ENCODE data around the gene HOXB9.

Gene HOXB9

GRCh38 chr17:48601539-48602425 lies 24.4 kb downstream of the HOXB9 start:
- Histone ChIP-seq H3K36me3 (ENCODE audit: control insufficient read depth, insufficient read depth, low read length) (no peaks in the 10 kb centered on the region), H3K4me1 (ENCODE audit: control insufficient read depth, insufficient read depth, low read length) (no peaks in the 10 kb centered on the region), H3K27me3 (ENCODE audit: control insufficient read depth, insufficient read depth, low read length) (peaks cover 100% of the 10 kb centered on the region), H3K9me3 (ENCODE audit: control insufficient read depth, insufficient read depth, low read length) (no peaks in the 10 kb centered on the region), H3K9ac (ENCODE audit: low read depth, low read length) (no peak overlapping the region), H3K4me3 (ENCODE audit: low read depth, low read length) (peak overlapping the region; percentile 26)

GRCh38 chr17:48601207-48601538 lies 25.0 kb downstream of the HOXB9 start:
- H3K9ac ChIP-seq (ENCODE audit: low read depth, low read length): no peak overlapping the region

GRCh38 chr17:48600244-48601098 lies 25.7 kb downstream of the HOXB9 start:
- H3K4me3 ChIP-seq (ENCODE audit: low read depth, low read length): peak overlapping the region; percentile 20
- H3K36me3 ChIP-seq (ENCODE audit: control insufficient read depth, insufficient read depth, low read length): no peaks in the 10 kb centered on the region
- H3K9ac ChIP-seq (ENCODE audit: low read depth, low read length): no peak overlapping the region
- peaks cover 100% of the 10 kb centered on the region for H3K27me3 ChIP-seq (ENCODE audit: control insufficient read depth, insufficient read depth, low read length)
- H3K9me3 ChIP-seq (ENCODE audit: control insufficient read depth, insufficient read depth, low read length): no peaks in the 10 kb centered on the region
- no peaks in the 10 kb centered on the region for H3K4me1 ChIP-seq (ENCODE audit: control insufficient read depth, insufficient read depth, low read length)

More at GRCh38 chr17:48601207-48601538, 25.0 kb downstream of the HOXB9 start:
- no peaks in the 10 kb centered on the region for H3K9me3 ChIP-seq (ENCODE audit: control insufficient read depth, insufficient read depth, low read length)
- H3K27me3 ChIP-seq (ENCODE audit: control insufficient read depth, insufficient read depth, low read length): peaks cover 100% of the 10 kb centered on the region
- H3K4me3 ChIP-seq (ENCODE audit: low read depth, low read length): no peak overlapping the region
- H3K4me1 ChIP-seq (ENCODE audit: control insufficient read depth, insufficient read depth, low read length): no peaks in the 10 kb centered on the region
- H3K36me3 ChIP-seq (ENCODE audit: control insufficient read depth, insufficient read depth, low read length): no peaks in the 10 kb centered on the region

GRCh38 chr17:48599354-48599753 lies 26.8 kb downstream of the HOXB9 start:
- peaks cover 100% of the 10 kb centered on the region for H3K27me3 ChIP-seq (ENCODE audit: control insufficient read depth, insufficient read depth, low read length)
- H3K9me3 ChIP-seq (ENCODE audit: control insufficient read depth, insufficient read depth, low read length): no peaks in the 10 kb centered on the region
- H3K4me3 ChIP-seq (ENCODE audit: low read depth, low read length): peak overlapping the region; percentile 20
- no peaks in the 10 kb centered on the region for H3K36me3 ChIP-seq (ENCODE audit: control insufficient read depth, insufficient read depth, low read length)
- peaks cover 4% of the 10 kb centered on the region for H3K4me1 ChIP-seq (ENCODE audit: control insufficient read depth, insufficient read depth, low read length)
- H3K9ac ChIP-seq (ENCODE audit: low read depth, low read length): no peak overlapping the region

- Histone ChIP-seq H3K9ac (ENCODE audit: low read depth, low read length) (no peak overlapping the region), H3K36me3 (ENCODE audit: control insufficient read depth, insufficient read depth, low read length) (no peaks in the 10 kb centered on the region), H3K9me3 (ENCODE audit: control insufficient read depth, insufficient read depth, low read length) (no peaks in the 10 kb centered on the region), H3K4me3 (ENCODE audit: low read depth, low read length) (peak overlapping the region; percentile 20), H3K4me1 (ENCODE audit: control insufficient read depth, insufficient read depth, low read length) (peaks cover 5% of the 10 kb centered on the region), H3K27me3 (ENCODE audit: control insufficient read depth, insufficient read depth, low read length) (peaks cover 100% of the 10 kb centered on the region)
Observed at GRCh38 chr17:48598736-48599135, 27.4 kb downstream of the HOXB9 start.

GRCh38 chr17:48597778-48598631 lies 28.2 kb downstream of the HOXB9 start:
- no peaks in the 10 kb centered on the region for H3K9me3 ChIP-seq (ENCODE audit: control insufficient read depth, insufficient read depth, low read length)
- H3K36me3 ChIP-seq (ENCODE audit: control insufficient read depth, insufficient read depth, low read length): no peaks in the 10 kb centered on the region
- H3K27me3 ChIP-seq (ENCODE audit: control insufficient read depth, insufficient read depth, low read length): peaks cover 100% of the 10 kb centered on the region
- H3K4me1 ChIP-seq (ENCODE audit: control insufficient read depth, insufficient read depth, low read length): peaks cover 5% of the 10 kb centered on the region
- H3K9ac ChIP-seq (ENCODE audit: low read depth, low read length): no peak overlapping the region
- H3K4me3 ChIP-seq (ENCODE audit: low read depth, low read length): peak overlapping the region; percentile 20

- peaks cover 100% of the 10 kb centered on the region for H3K27me3 ChIP-seq (ENCODE audit: control insufficient read depth, insufficient read depth, low read length)
- peaks cover 5% of the 10 kb centered on the region for H3K4me1 ChIP-seq (ENCODE audit: control insufficient read depth, insufficient read depth, low read length)
- H3K36me3 ChIP-seq (ENCODE audit: control insufficient read depth, insufficient read depth, low read length): no peaks in the 10 kb centered on the region
- H3K9me3 ChIP-seq (ENCODE audit: control insufficient read depth, insufficient read depth, low read length): no peaks in the 10 kb centered on the region
- H3K9ac ChIP-seq (ENCODE audit: low read depth, low read length): no peak overlapping the region
- peak overlapping the region; percentile 37 for H3K4me3 ChIP-seq (ENCODE audit: low read depth, low read length)
Observed at GRCh38 chr17:48597528-48597777, 28.7 kb downstream of the HOXB9 start.

- Histone ChIP-seq H3K9me3 (ENCODE audit: control insufficient read depth, insufficient read depth, low read length) (no peaks in the 10 kb centered on the region), H3K36me3 (ENCODE audit: control insufficient read depth, insufficient read depth, low read length) (no peaks in the 10 kb centered on the region), H3K9ac (ENCODE audit: low read depth, low read length) (no peak overlapping the region), H3K4me3 (ENCODE audit: low read depth, low read length) (peak overlapping the region; percentile 37), H3K4me1 (ENCODE audit: control insufficient read depth, insufficient read depth, low read length) (peaks cover 5% of the 10 kb centered on the region), H3K27me3 (ENCODE audit: control insufficient read depth, insufficient read depth, low read length) (peaks cover 100% of the 10 kb centered on the region)
Observed at GRCh38 chr17:48596735-48597527, 29.2 kb downstream of the HOXB9 start.

- peak overlapping the region; percentile 37 for H3K4me3 ChIP-seq (ENCODE audit: low read depth, low read length)
- H3K9ac ChIP-seq (ENCODE audit: low read depth, low read length): no peak overlapping the region
- no peaks in the 10 kb centered on the region for H3K36me3 ChIP-seq (ENCODE audit: control insufficient read depth, insufficient read depth, low read length)
- peaks cover 100% of the 10 kb centered on the region for H3K27me3 ChIP-seq (ENCODE audit: control insufficient read depth, insufficient read depth, low read length)
- peaks cover 5% of the 10 kb centered on the region for H3K4me1 ChIP-seq (ENCODE audit: control insufficient read depth, insufficient read depth, low read length)
- H3K9me3 ChIP-seq (ENCODE audit: control insufficient read depth, insufficient read depth, low read length): no peaks in the 10 kb centered on the region
Observed at GRCh38 chr17:48596000-48596734, 30.0 kb downstream of the HOXB9 start.

- Histone ChIP-seq H3K4me3 (ENCODE audit: low read depth, low read length) (peak overlapping the region; percentile 39), H3K27me3 (ENCODE audit: control insufficient read depth, insufficient read depth, low read length) (peaks cover 100% of the 10 kb centered on the region), H3K9ac (ENCODE audit: low read depth, low read length) (no peak overlapping the region), H3K4me1 (ENCODE audit: control insufficient read depth, insufficient read depth, low read length) (peaks cover 5% of the 10 kb centered on the region), H3K36me3 (ENCODE audit: control insufficient read depth, insufficient read depth, low read length) (no peaks in the 10 kb centered on the region), H3K9me3 (ENCODE audit: control insufficient read depth, insufficient read depth, low read length) (no peaks in the 10 kb centered on the region)
Observed at GRCh38 chr17:48595278-48595999, 30.7 kb downstream of the HOXB9 start.

Data from iPS-15b (cell line).